NCI-H128 (cell line): ENCODE data around the gene ZDHHC12.

Experiments used
- DNase-seq: peaks from one replicate; lab custom pipeline; 2025; ENCODE audit not compliant: unreplicated experiment; lab: John Stamatoyannopoulos, UW

ZDHHC12 gene

GRCh38 chr9:128723866-128724743 is at the start of gene ZDHHC12:
TSS of gene ZDHHC12 (minus strand) at chr9:128724127. CDS start at chr9:128724093, 34 bp downstream.
- peak; percentile 97 for DNase-seq

GRCh38 chr9:128773049-128773448 is 49.1 kb upstream of the ZDHHC12 start:
- no peak for DNase-seq

- DNase-seq, result peak; percentile 66
These were observed 48.0 kb upstream of the ZDHHC12 start, which contains the start of gene ZER1 for GRCh38 chr9:128771745-128772519. TSS of gene ZER1 (minus strand) at chr9:128771927. CDS start at chr9:128755565, 16,362 bp downstream.

GRCh38 chr9:128771094-128771721 is 47.3 kb upstream of the ZDHHC12 start:
- DNase-seq, result no peak

GRCh38 chr9:128770286-128771030 is 46.5 kb upstream of the ZDHHC12 start:
- no peak for DNase-seq

- DNase-seq, result no peak
These were observed 44.7 kb upstream of the ZDHHC12 start for GRCh38 chr9:128768606-128769005.

- DNase-seq, result no peak
These were observed 41.6 kb upstream of the ZDHHC12 start for GRCh38 chr9:128765499-128765898.

GRCh38 chr9:128764361-128764760 is 40.4 kb upstream of the ZDHHC12 start:
- DNase-seq, result no peak

- DNase-seq, result no peak
These were observed 38.9 kb upstream of the ZDHHC12 start for GRCh38 chr9:128762671-128763449.

GRCh38 chr9:128757602-128758001 is 33.7 kb upstream of the ZDHHC12 start:
- no peak for DNase-seq

- DNase-seq, result no peak
These were observed 29.7 kb upstream of the ZDHHC12 start for GRCh38 chr9:128753627-128754026.

- DNase-seq, result no peak
These were observed 27.1 kb upstream of the ZDHHC12 start for GRCh38 chr9:128750926-128751595.

GRCh38 chr9:128747241-128747640 is 23.3 kb upstream of the ZDHHC12 start:
- no peak for DNase-seq

- DNase-seq, result no peak
These were observed 19.5 kb upstream of the ZDHHC12 start for GRCh38 chr9:128743421-128743820.

- DNase-seq, result no peak
These were observed 18.5 kb upstream of the ZDHHC12 start for GRCh38 chr9:128742401-128742800.

- no peak for DNase-seq
These were observed 11.4 kb upstream of the ZDHHC12 start for GRCh38 chr9:128735373-128735772.

GRCh38 chr9:128733256-128733655 is 9.3 kb upstream of the ZDHHC12 start:
- DNase-seq, result peak; percentile 74

GRCh38 chr9:128732576-128732975 is 8.6 kb upstream of the ZDHHC12 start:
- no peak for DNase-seq

GRCh38 chr9:128731691-128732090 is 7.8 kb upstream of the ZDHHC12 start:
- DNase-seq, result no peak
